Measurements from ENCODE around the gene KRTAP27-1. TPM values are rescaled to one million over a fixed set of nuclear protein-coding genes. Genes with fewer than 3 reads are reported as not detected.

Gene KRTAP27-1
- polyA plus RNA-seq, 1 donor (not counting 4 experiments of a cell fraction or from before 2014, with no cell fraction given), result not detected

GRCh38 chr21:30336596-30336995 lies 898 bp downstream of the KRTAP27-1 start:
- no peaks in the 10 kb centered on the region for H3K79me2 ChIP-seq (ENCODE audit: control insufficient read depth, insufficient read depth, low read length)
- no peaks in the 10 kb centered on the region for H3K27me3 ChIP-seq (ENCODE audit: control insufficient read depth, extremely low read depth, insufficient read depth, low read length)
- TF ChIP-seq EZH2 (IDR thresholded peaks at IDR 0.05; ENCODE audit: low read length), result no peak
- no peak for TF ChIP-seq CTCF (optimal IDR thresholded peaks at IDR 0.05 in 1 of 3, IDR thresholded peaks at IDR 0.05 in 1 of 3, conservative IDR thresholded peaks at IDR 0.05 in 1 of 3; ENCODE audit: extremely low read depth in 1 of 3, insufficient read depth in 2 of 3, low read length in 3 of 3)
- H4K20me1 ChIP-seq (ENCODE audit: control insufficient read depth, extremely low read depth, insufficient read depth, low read length), result no peaks in the 10 kb centered on the region
- H3K4me3 ChIP-seq (ENCODE audit: control insufficient read depth in 2 of 3, extremely low read depth in 1 of 3, insufficient read depth in 2 of 3, low read depth in 1 of 3, low read length in 3 of 3), result no peak overlapping the region
- FAIRE-seq (no peak), DNase-seq (ENCODE audit: low read depth, low spot score) (no peak)
- H3K36me3 ChIP-seq (ENCODE audit: control insufficient read depth in 2 of 2, extremely low read depth in 1 of 2, insufficient read depth in 2 of 2, low read length in 2 of 2), result no peaks in the 10 kb centered on the region
- H2AFZ ChIP-seq (ENCODE audit: control insufficient read depth, low read length), result no peak overlapping the region
- no peak overlapping the region for H3K27ac ChIP-seq (ENCODE audit: control insufficient read depth, insufficient read depth, low read length)
- no peak overlapping the region for H3K9ac ChIP-seq (ENCODE audit: control insufficient read depth, extremely low read depth, insufficient read depth, low read length)
- no peak overlapping the region for H3K4me2 ChIP-seq (ENCODE audit: control insufficient read depth, extremely low read depth, insufficient read depth, low read depth, low read length)
- no peaks in the 10 kb centered on the region for H3K4me1 ChIP-seq (ENCODE audit: control insufficient read depth, extremely low read depth, insufficient read depth, low read length)
- H3K9me3 ChIP-seq (ENCODE audit: control insufficient read depth, low read depth, low read length), result no peaks in the 10 kb centered on the region
- dilution Hi-C loops (cut with MboI; ENCODE audit: extremely low pct_ligation_motif_present, low sequenced_read_pairs), result no loop called here
- no peaks in the 10 kb centered on the region for H3K9me1 ChIP-seq (ENCODE audit: control insufficient read depth, extremely low read depth, insufficient read depth, low read length)

- FAIRE-seq (no peak), DNase-seq (ENCODE audit: low read depth, low spot score) (no peak)
- no peak overlapping the region for H2AFZ ChIP-seq (ENCODE audit: control insufficient read depth, low read length)
- no peak overlapping the region for H3K4me2 ChIP-seq (ENCODE audit: control insufficient read depth, extremely low read depth, insufficient read depth, low read depth, low read length)
- H3K79me2 ChIP-seq (ENCODE audit: control insufficient read depth, insufficient read depth, low read length), result no peaks in the 10 kb centered on the region
- H4K20me1 ChIP-seq (ENCODE audit: control insufficient read depth, extremely low read depth, insufficient read depth, low read length), result no peaks in the 10 kb centered on the region
- H3K27me3 ChIP-seq (ENCODE audit: control insufficient read depth, extremely low read depth, insufficient read depth, low read length), result no peaks in the 10 kb centered on the region
- no peak for TF ChIP-seq EZH2 (IDR thresholded peaks at IDR 0.05; ENCODE audit: low read length)
- TF ChIP-seq CTCF (optimal IDR thresholded peaks at IDR 0.05 in 1 of 3, IDR thresholded peaks at IDR 0.05 in 1 of 3, conservative IDR thresholded peaks at IDR 0.05 in 1 of 3; ENCODE audit: extremely low read depth in 1 of 3, insufficient read depth in 2 of 3, low read length in 3 of 3), result no peak
- no peak overlapping the region for H3K9ac ChIP-seq (ENCODE audit: control insufficient read depth, extremely low read depth, insufficient read depth, low read length)
- dilution Hi-C loops (cut with MboI; ENCODE audit: extremely low pct_ligation_motif_present, low sequenced_read_pairs), result no loop called here
- H3K27ac ChIP-seq (ENCODE audit: control insufficient read depth, insufficient read depth, low read length), result no peak overlapping the region
- no peaks in the 10 kb centered on the region for H3K9me3 ChIP-seq (ENCODE audit: control insufficient read depth, low read depth, low read length)
- H3K9me1 ChIP-seq (ENCODE audit: control insufficient read depth, extremely low read depth, insufficient read depth, low read length), result no peaks in the 10 kb centered on the region
- H3K4me3 ChIP-seq (ENCODE audit: control insufficient read depth in 2 of 3, extremely low read depth in 1 of 3, insufficient read depth in 2 of 3, low read depth in 1 of 3, low read length in 3 of 3), result no peak overlapping the region
- no peaks in the 10 kb centered on the region for H3K36me3 ChIP-seq (ENCODE audit: control insufficient read depth in 2 of 2, extremely low read depth in 1 of 2, insufficient read depth in 2 of 2, low read length in 2 of 2)
- peaks cover 7% of the 10 kb centered on the region for H3K4me1 ChIP-seq (ENCODE audit: control insufficient read depth, extremely low read depth, insufficient read depth, low read length)
These were observed 3.8 kb downstream of the KRTAP27-1 start for GRCh38 chr21:30333736-30334135.
